HCT116 (cell line): ENCODE results near the gene SMIM35.

Source experiments
- ATF3 ChIP-seq: IDR thresholded peaks from 2 replicates; pipeline ENCODE4 v1.6.1; 2012
- CEBPB ChIP-seq: IDR thresholded peaks from 2 replicates; pipeline ENCODE4 v1.6.1; 2012; ENCODE audit warnings: low read depth
- CTCF ChIP-seq, 3 experiments: fragments of 200-600 bp in 1 of 3; sonication (generic) in 1 of 3; IDR thresholded peaks in 2 of 3; conservative IDR thresholded peaks in 1 of 3; 2 replicates each; pipeline ENCODE4 v1.5.1; 2012 to 2017; ENCODE audit warnings: low read depth in 2 of 3, low read length in 2 of 3, antibody characterized with exemption in 1 of 3, borderline replicate concordance in 1 of 3, control low read depth in 1 of 3, mild to moderate bottlenecking in 1 of 3, mixed read lengths in 1 of 3, mixed run types in 1 of 3, moderate library complexity in 1 of 3; ENCODE audit not compliant: insufficient read depth in 1 of 3
- EZH2phosphoT487 ChIP-seq: fragments of 200-600 bp; IDR thresholded peaks from 2 replicates; pipeline ENCODE4 v1.6.1; 2018; ENCODE audit warnings: antibody characterized with exemption, borderline replicate concordance
- POLR2A ChIP-seq: IDR thresholded peaks from 2 replicates; pipeline ENCODE4 v1.7.0; 2011; ENCODE audit warnings: borderline replicate concordance; ENCODE audit not compliant: insufficient read depth, insufficient read length; ENCODE audit errors: extremely low read depth
- POLR2AphosphoS5 ChIP-seq: IDR thresholded peaks from 2 replicates; pipeline ENCODE4 v1.6.1; 2011; ENCODE audit warnings: mild to moderate bottlenecking, low read depth, low read length, moderate library complexity
- RAD21 ChIP-seq: IDR thresholded peaks from 2 replicates; pipeline ENCODE4 v1.6.1; 2012; ENCODE audit warnings: low read depth, mild to moderate bottlenecking
- YY1 ChIP-seq: IDR thresholded peaks from 2 replicates; pipeline ENCODE4 v1.6.1; 2011; ENCODE audit warnings: low read length, low read depth, moderate library complexity, mild to moderate bottlenecking; ENCODE audit not compliant: insufficient replicate concordance; ENCODE audit errors: extremely low read depth
- TF ChIP-seq, protein P1 (sequence below): IDR thresholded peaks from 2 replicates; pipeline ENCODE4 v1.6.1; 2012; ENCODE audit warnings: low read depth
- TF ChIP-seq, protein P2 (sequence below): IDR thresholded peaks from 2 replicates; pipeline ENCODE4 v1.6.1; 2011; ENCODE audit warnings: mild to moderate bottlenecking, low read length, moderate library complexity; ENCODE audit not compliant: insufficient replicate concordance; ENCODE audit errors: extremely low read depth

DNA sequence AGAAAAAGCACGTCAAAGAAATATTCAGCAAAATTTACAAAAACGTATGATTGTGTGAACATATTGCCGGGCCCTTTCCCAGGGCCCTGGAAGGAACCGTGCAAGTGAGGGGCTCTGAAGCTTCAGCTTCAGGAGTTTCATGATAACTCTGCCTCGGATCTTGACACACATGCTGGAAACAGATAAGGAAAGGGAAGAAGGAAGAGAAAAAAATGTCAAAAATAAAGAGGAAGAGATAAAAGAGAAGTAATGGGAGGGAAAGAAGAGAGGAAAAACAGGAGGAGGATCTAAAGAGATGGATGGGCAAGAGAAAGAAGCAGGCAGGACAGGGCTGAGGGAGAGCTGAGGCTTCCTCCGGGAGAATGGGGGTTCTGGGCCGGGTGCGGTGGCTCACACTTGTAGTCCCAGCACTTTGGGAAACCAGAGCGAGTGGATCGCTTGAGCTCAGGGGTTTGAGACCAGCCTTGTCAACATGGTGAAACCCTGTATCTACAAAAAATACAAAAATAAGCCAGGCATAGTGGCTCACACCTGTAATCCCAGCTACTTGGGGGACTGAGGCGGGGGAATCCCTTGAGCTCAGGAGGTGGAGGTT lies 12.6 kb downstream of the SMIM35 start:
- TF ChIP-seq YY1 (no peak), POLR2A (no peak), CTCF (IDR thresholded peaks at IDR 0.05 in 2 of 3, conservative IDR thresholded peaks at IDR 0.05 in 1 of 3; ENCODE audit: borderline replicate concordance in 1 of 3, insufficient read depth in 1 of 3, low read depth in 2 of 3, low read length in 2 of 3) (no peak), ATF3 (no peak), CEBPB (no peak), RAD21 (no peak), POLR2AphosphoS5 (no peak), EZH2phosphoT487 (no peak)
- TF ChIP-seq, protein P1, sequence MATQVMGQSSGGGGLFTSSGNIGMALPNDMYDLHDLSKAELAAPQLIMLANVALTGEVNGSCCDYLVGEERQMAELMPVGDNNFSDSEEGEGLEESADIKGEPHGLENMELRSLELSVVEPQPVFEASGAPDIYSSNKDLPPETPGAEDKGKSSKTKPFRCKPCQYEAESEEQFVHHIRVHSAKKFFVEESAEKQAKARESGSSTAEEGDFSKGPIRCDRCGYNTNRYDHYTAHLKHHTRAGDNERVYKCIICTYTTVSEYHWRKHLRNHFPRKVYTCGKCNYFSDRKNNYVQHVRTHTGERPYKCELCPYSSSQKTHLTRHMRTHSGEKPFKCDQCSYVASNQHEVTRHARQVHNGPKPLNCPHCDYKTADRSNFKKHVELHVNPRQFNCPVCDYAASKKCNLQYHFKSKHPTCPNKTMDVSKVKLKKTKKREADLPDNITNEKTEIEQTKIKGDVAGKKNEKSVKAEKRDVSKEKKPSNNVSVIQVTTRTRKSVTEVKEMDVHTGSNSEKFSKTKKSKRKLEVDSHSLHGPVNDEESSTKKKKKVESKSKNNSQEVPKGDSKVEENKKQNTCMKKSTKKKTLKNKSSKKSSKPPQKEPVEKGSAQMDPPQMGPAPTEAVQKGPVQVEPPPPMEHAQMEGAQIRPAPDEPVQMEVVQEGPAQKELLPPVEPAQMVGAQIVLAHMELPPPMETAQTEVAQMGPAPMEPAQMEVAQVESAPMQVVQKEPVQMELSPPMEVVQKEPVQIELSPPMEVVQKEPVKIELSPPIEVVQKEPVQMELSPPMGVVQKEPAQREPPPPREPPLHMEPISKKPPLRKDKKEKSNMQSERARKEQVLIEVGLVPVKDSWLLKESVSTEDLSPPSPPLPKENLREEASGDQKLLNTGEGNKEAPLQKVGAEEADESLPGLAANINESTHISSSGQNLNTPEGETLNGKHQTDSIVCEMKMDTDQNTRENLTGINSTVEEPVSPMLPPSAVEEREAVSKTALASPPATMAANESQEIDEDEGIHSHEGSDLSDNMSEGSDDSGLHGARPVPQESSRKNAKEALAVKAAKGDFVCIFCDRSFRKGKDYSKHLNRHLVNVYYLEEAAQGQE = no peak
- TF ChIP-seq, protein P2, sequence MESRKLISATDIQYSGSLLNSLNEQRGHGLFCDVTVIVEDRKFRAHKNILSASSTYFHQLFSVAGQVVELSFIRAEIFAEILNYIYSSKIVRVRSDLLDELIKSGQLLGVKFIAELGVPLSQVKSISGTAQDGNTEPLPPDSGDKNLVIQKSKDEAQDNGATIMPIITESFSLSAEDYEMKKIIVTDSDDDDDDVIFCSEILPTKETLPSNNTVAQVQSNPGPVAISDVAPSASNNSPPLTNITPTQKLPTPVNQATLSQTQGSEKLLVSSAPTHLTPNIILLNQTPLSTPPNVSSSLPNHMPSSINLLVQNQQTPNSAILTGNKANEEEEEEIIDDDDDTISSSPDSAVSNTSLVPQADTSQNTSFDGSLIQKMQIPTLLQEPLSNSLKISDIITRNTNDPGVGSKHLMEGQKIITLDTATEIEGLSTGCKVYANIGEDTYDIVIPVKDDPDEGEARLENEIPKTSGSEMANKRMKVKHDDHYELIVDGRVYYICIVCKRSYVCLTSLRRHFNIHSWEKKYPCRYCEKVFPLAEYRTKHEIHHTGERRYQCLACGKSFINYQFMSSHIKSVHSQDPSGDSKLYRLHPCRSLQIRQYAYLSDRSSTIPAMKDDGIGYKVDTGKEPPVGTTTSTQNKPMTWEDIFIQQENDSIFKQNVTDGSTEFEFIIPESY = no peak
